SKM-1 treated with dmso at 0.1 percent for 144 hours (cell line): Measurements from ENCODE around the gene SNX12.

ENCODE experiments used
- DNase-seq: peaks from one replicate; lab custom pipeline; 2025; ENCODE audit not compliant: unreplicated experiment; lab: John Stamatoyannopoulos, UW

The SNX12 gene

GRCh38 chrX:71068044-71068918, at the start of gene SNX12:
SNX12 (minus strand) TSS chrX:71068334; CDS start chrX:71068306, 28 bp downstream.
- peak; percentile 81 for DNase-seq

DNA sequence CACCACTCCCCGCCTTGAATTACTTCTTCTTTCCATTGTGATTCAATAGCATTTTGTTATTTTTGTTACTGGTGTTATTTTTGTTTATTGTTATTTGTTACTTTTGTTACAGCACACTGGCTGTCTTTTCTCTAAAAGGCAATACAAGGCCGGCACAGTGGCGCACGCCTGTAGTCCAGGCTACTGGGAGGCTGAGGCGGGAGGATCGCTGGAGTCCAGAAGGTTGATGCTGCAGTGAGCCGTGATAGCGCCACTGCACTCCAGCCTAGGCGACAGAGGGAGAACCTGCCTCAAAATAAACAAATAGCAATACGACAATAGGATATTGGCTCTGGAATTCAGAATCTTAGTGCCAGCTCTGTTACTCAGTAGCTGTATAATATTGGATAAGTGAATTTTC, 49.2 kb upstream of the SNX12 start:
- no peak for DNase-seq

DNA sequence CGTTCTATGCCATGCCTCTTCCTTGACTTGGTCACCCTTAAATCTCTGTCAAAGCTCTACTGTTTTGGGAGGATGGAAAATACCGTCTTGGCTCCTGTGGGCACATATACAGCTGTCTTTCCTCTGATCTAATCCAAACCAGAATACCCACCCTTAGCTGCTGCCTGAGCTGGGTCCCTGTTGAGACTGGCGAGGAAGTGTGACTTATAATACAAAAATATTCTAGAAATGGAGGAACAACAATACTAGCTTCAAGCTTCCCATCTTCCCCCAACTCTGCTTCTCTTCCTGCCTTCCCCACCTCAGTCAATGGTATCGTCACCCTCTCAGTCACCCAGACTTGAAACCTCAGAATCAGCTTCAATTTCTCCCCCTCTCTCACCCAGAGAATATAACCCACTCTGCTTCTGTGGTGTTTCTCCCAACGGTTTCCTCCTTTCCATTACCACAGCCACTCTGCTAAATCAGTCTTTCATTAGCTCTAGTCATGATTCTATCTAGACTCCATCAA, 43.8 kb upstream of the SNX12 start:
- no peak for DNase-seq

GRCh38 chrX:71111141-71111843, 43.2 kb upstream of the SNX12 start, which contains the start of gene IL2RG:
IL2RG (minus strand) TSS chrX:71111577; CDS start chrX:71111539, 38 bp downstream.
- DNase-seq = no peak

- DNase-seq = no peak
Observed at GRCh38 chrX:71109051-71109450, 40.9 kb upstream of the SNX12 start.

DNA sequence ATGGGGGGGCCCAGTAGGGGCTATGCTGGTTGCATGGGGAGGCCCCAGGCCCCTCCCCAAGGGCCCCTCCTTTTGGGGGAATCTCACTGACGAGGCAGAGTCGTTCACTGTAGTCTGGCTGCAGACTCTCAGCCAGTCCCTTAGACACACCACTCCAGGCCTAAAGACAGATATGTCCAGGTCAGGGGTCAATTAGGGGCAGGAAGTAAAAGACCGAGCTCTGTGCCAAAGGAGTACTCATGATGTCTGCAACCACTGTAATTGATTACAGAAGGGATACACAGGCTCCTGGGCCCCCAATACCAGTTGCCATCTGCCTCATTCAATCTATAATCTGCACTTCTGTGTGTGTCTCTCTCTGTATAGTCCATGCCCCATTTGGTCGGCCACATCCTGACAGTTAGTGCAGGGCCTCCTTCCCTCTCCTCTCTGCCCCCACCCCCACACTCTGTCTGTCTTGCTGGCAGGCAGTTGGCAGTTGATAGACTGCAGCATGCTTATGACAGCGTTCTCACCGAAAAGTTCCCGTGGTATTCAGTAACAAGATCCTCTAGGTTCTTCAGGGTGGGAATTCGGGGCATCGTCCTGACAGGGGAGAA, 39.7 kb upstream of the SNX12 start:
- DNase-seq = peak; percentile 35

DNA sequence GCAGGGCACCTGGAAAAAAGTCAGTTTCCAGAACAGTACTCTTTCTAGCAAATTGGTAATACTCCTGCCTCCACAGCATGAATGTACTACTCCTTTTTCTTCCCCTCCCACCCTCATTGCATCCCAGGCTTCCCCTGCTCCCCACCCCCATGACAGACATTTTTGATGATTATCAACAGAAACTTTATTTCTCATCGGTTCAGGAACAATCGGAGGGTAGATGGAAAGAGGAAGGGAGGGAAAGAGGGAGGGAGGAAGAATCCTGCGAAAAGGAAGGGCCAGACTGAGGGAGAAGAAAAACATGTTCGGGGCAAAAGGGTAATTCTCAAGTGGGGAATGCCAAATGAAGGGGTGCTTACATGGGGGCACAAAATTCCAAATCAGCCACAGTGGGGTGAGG, 39.1 kb upstream of the SNX12 start:
- DNase-seq = no peak

DNA sequence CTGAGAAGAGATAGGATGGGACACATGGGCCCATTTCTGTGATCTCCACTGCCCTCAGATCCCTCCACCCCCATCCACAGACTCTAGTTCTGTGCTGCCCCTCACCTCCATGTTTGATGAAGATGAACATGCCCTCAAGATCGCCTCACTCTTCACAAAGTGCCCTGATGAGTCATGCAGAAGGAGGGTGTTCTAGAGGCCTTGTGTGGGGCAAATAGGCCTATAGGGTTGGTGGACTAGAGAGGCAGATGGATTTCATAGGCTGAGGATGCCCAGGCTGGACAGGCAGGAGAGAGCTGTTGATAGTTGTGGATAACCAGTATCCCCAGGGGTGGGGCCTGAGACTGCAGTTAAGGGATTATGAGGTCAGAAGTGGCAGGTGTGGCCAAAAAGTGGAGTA, 38.3 kb upstream of the SNX12 start, which contains the start of gene CXorf65:
Gene CXorf65 (minus strand): TSS at position 314 of the 400 bp plus-strand sequence. CDS start 184 bp downstream, at position 130.
- DNase-seq = no peak

- no peak for DNase-seq
Observed at GRCh38 chrX:71105628-71106027, 37.5 kb upstream of the SNX12 start.

GRCh38 chrX:71103110-71103983, 35.2 kb upstream of the SNX12 start:
- DNase-seq = peak; percentile 38

DNA sequence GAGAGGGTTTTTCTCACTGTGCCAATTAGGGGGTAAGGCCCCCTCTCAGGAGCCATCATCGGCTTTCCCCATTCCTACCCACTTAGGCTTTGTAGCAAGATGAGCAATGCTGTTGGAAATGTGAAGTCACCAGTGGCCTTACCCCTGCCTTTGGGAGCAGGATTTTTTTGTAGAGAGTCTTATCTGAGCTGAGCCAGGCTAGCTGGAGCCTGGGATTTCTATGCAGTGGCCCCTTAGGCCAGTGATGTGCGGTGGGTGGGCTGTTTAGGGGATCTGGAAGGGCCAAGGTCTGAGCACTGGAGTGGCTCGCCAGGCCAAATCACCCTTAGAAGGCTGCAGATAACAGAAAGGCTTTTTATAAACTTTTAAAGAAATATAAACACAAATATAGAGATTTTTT, 34.2 kb upstream of the SNX12 start:
- no peak for DNase-seq

GRCh38 chrX:71100581-71101505, 32.7 kb upstream of the SNX12 start:
- no peak for DNase-seq

GRCh38 chrX:71099736-71100135, 31.6 kb upstream of the SNX12 start:
- no peak for DNase-seq

DNA sequence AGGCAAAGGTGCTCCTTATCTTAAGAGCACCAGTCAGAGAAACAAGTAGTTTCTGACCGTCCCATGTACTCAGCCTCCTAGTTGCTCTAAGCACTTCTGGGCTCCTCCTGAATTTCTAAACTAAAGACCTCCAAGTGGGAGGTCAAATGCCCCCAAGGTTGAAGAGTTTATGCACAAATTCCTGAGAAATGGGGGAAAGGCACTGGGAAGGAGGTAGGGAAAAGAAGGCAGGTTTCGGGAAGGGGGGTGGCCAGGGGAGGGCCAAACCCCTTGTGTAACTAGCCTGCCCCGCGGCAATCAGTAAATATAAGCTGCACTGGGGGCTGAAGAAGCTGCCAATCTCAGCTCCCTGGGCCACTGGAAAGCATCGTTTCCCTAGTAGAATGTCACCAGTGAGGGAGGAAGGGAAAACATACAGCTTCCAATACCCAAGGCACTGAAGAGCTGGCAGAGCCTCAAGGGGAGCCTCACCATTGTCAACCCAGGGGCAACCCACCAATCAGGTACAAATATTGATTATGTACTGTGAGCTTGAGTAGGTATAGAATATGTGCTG, 30.9 kb upstream of the SNX12 start:
- no peak for DNase-seq

DNA sequence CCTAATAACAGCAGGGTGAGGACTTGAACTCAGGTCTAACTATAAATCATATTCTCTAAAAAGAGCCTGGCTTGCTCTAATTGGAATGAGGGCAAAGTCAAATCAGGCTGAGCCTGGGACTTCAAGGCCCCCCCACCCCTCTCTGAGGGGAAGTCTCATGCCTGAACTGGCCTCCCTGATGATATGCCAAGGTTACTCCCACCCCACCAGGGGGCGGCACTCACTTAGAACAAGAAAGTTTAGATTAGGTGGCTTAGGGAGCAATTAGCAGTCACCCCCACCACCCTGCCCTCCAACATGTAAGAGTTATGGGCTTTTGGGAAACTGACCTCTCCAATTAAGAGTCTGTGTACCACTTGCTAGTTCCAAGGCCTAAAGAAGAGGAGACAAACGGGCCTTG, 30.2 kb upstream of the SNX12 start:
- peak; percentile 47 for DNase-seq

GRCh38 chrX:71096760-71097032, 28.6 kb upstream of the SNX12 start:
- no peak for DNase-seq

DNA sequence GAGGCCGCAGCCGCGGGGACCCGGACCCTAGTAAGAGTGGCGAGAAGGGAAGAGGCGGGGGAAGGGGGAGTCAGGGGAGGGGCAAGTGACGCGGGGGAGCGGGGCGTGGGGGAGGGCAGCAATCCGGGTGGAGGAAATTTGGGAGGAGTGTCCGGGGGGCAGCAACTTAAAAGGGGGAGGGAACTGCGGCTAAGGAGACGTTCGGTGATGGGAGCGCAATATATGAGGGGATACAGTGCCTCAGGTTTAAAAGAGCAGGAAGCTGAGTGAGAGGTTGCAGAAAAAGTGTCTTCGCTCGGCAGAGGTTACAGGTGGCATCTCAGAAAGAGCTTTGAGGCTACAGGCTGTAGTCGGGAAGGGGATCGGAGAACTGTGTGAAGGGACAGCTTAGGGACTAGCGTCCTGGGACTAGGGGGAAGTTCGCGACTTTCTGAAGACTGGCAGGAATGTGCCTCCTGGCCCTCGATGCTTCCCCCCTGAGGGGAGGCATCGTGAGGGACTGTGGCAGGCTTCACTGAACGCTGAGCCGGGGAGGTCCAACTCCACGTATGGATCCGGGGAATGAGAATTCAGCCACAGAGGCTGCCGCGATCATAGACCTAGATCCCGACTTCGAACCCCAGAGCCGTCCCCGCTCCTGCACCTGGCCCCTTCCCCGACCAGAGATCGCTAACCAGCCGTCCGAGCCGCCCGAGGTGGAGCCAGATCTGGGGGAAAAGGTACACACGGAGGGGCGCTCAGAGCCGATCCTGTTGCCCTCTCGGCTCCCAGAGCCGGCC, 28.0 kb upstream of the SNX12 start:
- DNase-seq = peak; percentile 32

DNA sequence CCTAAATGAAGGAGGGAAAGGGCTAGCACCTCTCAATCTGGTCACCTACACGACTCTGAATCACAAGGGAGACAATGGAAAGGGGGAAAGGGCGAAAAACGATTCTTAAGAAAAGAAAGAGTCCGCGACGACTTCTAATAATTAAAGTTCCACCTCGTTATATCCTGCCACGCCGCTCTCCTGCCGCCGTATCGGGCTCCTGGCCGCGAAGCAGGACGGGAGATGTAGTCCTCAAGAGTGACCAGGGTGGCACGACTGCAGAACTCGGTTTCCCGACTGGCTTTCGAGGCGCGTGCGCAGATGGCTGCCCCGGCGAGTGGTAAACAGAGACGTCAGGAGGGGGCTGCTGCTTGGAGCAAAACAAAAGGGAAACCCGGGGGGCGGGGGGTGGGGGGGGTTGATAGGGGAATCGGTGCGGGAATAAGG, 27.4 kb upstream of the SNX12 start, which contains the start of gene FOXO4:
Gene FOXO4 (plus strand): TSS at position 297 of the 426 bp plus-strand sequence. CDS start 678 bp downstream, outside the sequence.
- DNase-seq = peak; percentile 71
